H1 (cell line): ENCODE measurements around the gene STK40. TPM values are rescaled to one million over a fixed set of nuclear protein-coding genes. Genes with fewer than 3 reads are reported as not detected.

Experiments
- CTCF ChIA-PET: fragments of 300-600 bp; sonication (Branson Sonifier 250); formaldehyde crosslinking; loops from one replicate; lab custom pipeline; 2021; ENCODE audit not compliant: partially characterized antibody; lab: Charles Lee
- POLR2A ChIA-PET: fragments of 300-600 bp; sonication (Branson Sonifier 250); formaldehyde crosslinking; loops from one replicate; lab custom pipeline; 2021; ENCODE audit warnings: inconsistent platforms; ENCODE audit not compliant: partially characterized antibody; lab: Charles Lee
- DNase-seq, 2 experiments: peaks; one replicate each; pipeline versions ENCODE4 v3.0.0 to v3.0.0-alpha.2; 2010 to 2022; ENCODE audit warnings: low spot score in 2 of 2, low read depth in 1 of 2, mixed read lengths in 1 of 2
- FAIRE-seq: peaks from 2 replicates; lab custom pipeline; 2011; peaks lifted over from hg19 to GRCh38; lab: Jason Lieb, UNC
- H2AFZ ChIP-seq: 2 replicates; pipeline ENCODE4 v1.8.1; 2012; ENCODE audit warnings: low read length, inconsistent platforms
- H2AK5ac ChIP-seq: 2 replicates; pipeline ENCODE4 v1.6.1; 2013; ENCODE audit warnings: low read depth, low read length
- H2BK120ac ChIP-seq: replicated peaks from 2 replicates; pipeline ENCODE3; 2013; ENCODE audit warnings: low read depth, low read length, inconsistent platforms
- H2BK12ac ChIP-seq: 2 replicates; pipeline ENCODE4 v1.6.1; 2013; ENCODE audit warnings: low read depth, low read length
- H2BK15ac ChIP-seq: 2 replicates; pipeline ENCODE4 v1.6.1; 2013; ENCODE audit warnings: low read length
- H2BK20ac ChIP-seq: 2 replicates; pipeline ENCODE4 v1.6.1; 2013; ENCODE audit warnings: low read length
- H2BK5ac ChIP-seq: 2 replicates; pipeline ENCODE4 v1.6.1; 2013; ENCODE audit warnings: low read depth, low read length
- H3K14ac ChIP-seq: 2 replicates; pipeline ENCODE4 v1.6.1; 2013; ENCODE audit warnings: inconsistent platforms; ENCODE audit not compliant: insufficient read length
- H3K18ac ChIP-seq: 2 replicates; pipeline ENCODE4 v1.6.1; 2013; ENCODE audit warnings: low read length; ENCODE audit errors: extremely low read depth
- H3K23ac ChIP-seq: 2 replicates; pipeline ENCODE4 v1.6.1; 2013; ENCODE audit warnings: inconsistent platforms; ENCODE audit not compliant: insufficient read length
- H3K23me2 ChIP-seq: 2 replicates; pipeline ENCODE4 v1.6.1; 2013; ENCODE audit warnings: low read depth, low read length
- H3K27ac ChIP-seq: 2 replicates; pipeline ENCODE4 v1.6.1; 2011; ENCODE audit warnings: low read depth, low read length, inconsistent platforms
- H3K27me3 ChIP-seq, 4 experiments: replicated peaks in 1 of 4; 1 replicate in 1 of 4; 2 replicates in 3 of 4; pipeline versions ENCODE4 v1.6.1 to v1.8.1; 2011 to 2013; ENCODE audit warnings: low read length in 3 of 4, mild to moderate bottlenecking in 3 of 4, inconsistent platforms in 2 of 4, mixed read lengths in 2 of 4, moderate library complexity in 1 of 4; ENCODE audit not compliant: control insufficient read depth in 3 of 4, insufficient read depth in 3 of 4; ENCODE audit errors: extremely low read depth in 1 of 4
- H3K36me3 ChIP-seq, 4 experiments: 2 replicates each; pipeline versions ENCODE4 v1.6.1 to v1.8.1; 2011 to 2013; ENCODE audit warnings: mild to moderate bottlenecking in 4 of 4, low read length in 3 of 4, moderate library complexity in 2 of 4, control low read depth in 1 of 4, inconsistent platforms in 1 of 4; ENCODE audit not compliant: insufficient read depth in 4 of 4, control insufficient read depth in 2 of 4
- H3K4ac ChIP-seq: replicated peaks from 2 replicates; pipeline ENCODE3; 2013; ENCODE audit warnings: low read length, low read depth, mixed read lengths, inconsistent platforms; ENCODE audit not compliant: insufficient read length
- H3K4me1 ChIP-seq, 4 experiments: replicated peaks in 1 of 4; 1 replicate in 1 of 4; 2 replicates in 3 of 4; pipeline versions ENCODE4 v1.6.1 to v1.8.1; 2011 to 2013; ENCODE audit warnings: low read length in 3 of 4, inconsistent platforms in 2 of 4, mixed read lengths in 1 of 4; ENCODE audit not compliant: insufficient read depth in 4 of 4, control insufficient read depth in 3 of 4
- H3K4me2 ChIP-seq, 2 experiments: 2 replicates each; pipeline versions ENCODE4 v1.6.1 to v1.8.1; 2011 to 2013; ENCODE audit warnings: low read depth in 2 of 2, low read length in 2 of 2, control low read depth in 1 of 2, inconsistent platforms in 1 of 2, mild to moderate bottlenecking in 1 of 2; ENCODE audit not compliant: insufficient read depth in 1 of 2
- H3K4me3 ChIP-seq, 4 experiments: fragments of 200-600, 300-600 bp in 1 of 4; sonication (generic), shearing (Covaris generic), sonication (Bioruptor Twin) in 1 of 4; 2 replicates each; pipeline versions ENCODE4 v1.5.1 to v1.8.1; 2011 to 2016; ENCODE audit warnings: low read length in 4 of 4, low read depth in 3 of 4, control low read depth in 2 of 4, inconsistent platforms in 2 of 4, mild to moderate bottlenecking in 2 of 4, mixed read lengths in 1 of 4, moderate library complexity in 1 of 4; ENCODE audit not compliant: insufficient read depth in 2 of 4; ENCODE audit errors: extremely low read depth in 1 of 4
- H3K56ac ChIP-seq: replicated peaks from 2 replicates; pipeline ENCODE3; 2013; ENCODE audit warnings: low read depth, mild to moderate bottlenecking, mixed read lengths, low read length, inconsistent platforms; ENCODE audit not compliant: insufficient read length
- H3K79me1 ChIP-seq: 2 replicates; pipeline ENCODE4 v1.6.1; 2013; ENCODE audit warnings: low read depth, low read length, control low read depth
- H3K79me2 ChIP-seq, 2 experiments: 2 replicates each; pipeline versions ENCODE4 v1.6.1 to v1.8.1; 2012 to 2013; ENCODE audit warnings: low read length in 2 of 2, mild to moderate bottlenecking in 2 of 2, inconsistent platforms in 1 of 2; ENCODE audit not compliant: insufficient read depth in 2 of 2, control insufficient read depth in 1 of 2
- H3K9ac ChIP-seq, 4 experiments: replicated peaks in 1 of 4; 1 replicate in 1 of 4; 2 replicates in 3 of 4; pipeline versions ENCODE4 v1.6.1 to v1.8.1; 2011 to 2013; ENCODE audit warnings: low read depth in 3 of 4, low read length in 3 of 4, control low read depth in 2 of 4, mild to moderate bottlenecking in 2 of 4, moderate library complexity in 2 of 4, inconsistent platforms in 1 of 4; ENCODE audit errors: extremely low read depth in 1 of 4
- H3K9me3 ChIP-seq, 2 experiments: 2 replicates each; pipeline versions ENCODE4 v1.6.1 to v1.8.1; 2012 to 2013; ENCODE audit warnings: mild to moderate bottlenecking in 2 of 2, moderate library complexity in 2 of 2, control low read depth in 1 of 2, inconsistent platforms in 1 of 2, low read depth in 1 of 2, low read length in 1 of 2, mixed read lengths in 1 of 2; ENCODE audit not compliant: insufficient read depth in 2 of 2
- H4K20me1 ChIP-seq, 2 experiments: replicated peaks in 1 of 2; 2 replicates each; pipeline versions ENCODE3 to v1.8.1; 2011 to 2013; ENCODE audit warnings: inconsistent platforms in 2 of 2, low read length in 2 of 2, mild to moderate bottlenecking in 1 of 2; ENCODE audit not compliant: insufficient read depth in 2 of 2, control insufficient read depth in 1 of 2
- H4K5ac ChIP-seq: 2 replicates; pipeline ENCODE4 v1.6.1; 2013; ENCODE audit warnings: low read length, low read depth, mixed read lengths, inconsistent platforms; ENCODE audit not compliant: insufficient read length
- H4K8ac ChIP-seq: 2 replicates; pipeline ENCODE4 v1.8.0; 2013; ENCODE audit warnings: mild to moderate bottlenecking, moderate library complexity, low read length, inconsistent platforms; ENCODE audit not compliant: insufficient read depth; ENCODE audit errors: extremely low read depth
- H4K91ac ChIP-seq: replicated peaks from 2 replicates; pipeline ENCODE3; 2013; ENCODE audit warnings: low read length, mixed read lengths, inconsistent platforms; ENCODE audit not compliant: insufficient read length
- BACH1 ChIP-seq: IDR thresholded peaks from 2 replicates; pipeline ENCODE4 v1.6.1; 2012; ENCODE audit warnings: low read length, improper control_type of control experiment
- BCL11A ChIP-seq, 2 experiments: IDR thresholded peaks; one replicate each; pipeline ENCODE4 v1.6.1; 2011; ENCODE audit warnings: low read depth in 2 of 2, low read length in 2 of 2, mild to moderate bottlenecking in 2 of 2
- CTBP2 ChIP-seq: IDR thresholded peaks from 2 replicates; pipeline ENCODE4 v1.7.0; 2011; ENCODE audit warnings: borderline replicate concordance, mild to moderate bottlenecking, moderate library complexity, mixed read lengths, low read length; ENCODE audit not compliant: insufficient read depth, insufficient read length
- EP300 ChIP-seq, 2 experiments: IDR thresholded peaks; 1 replicate in 1 of 2; 2 replicates in 1 of 2; pipeline ENCODE4 v1.6.1; 2011 to 2012; ENCODE audit warnings: low read depth in 2 of 2, low read length in 2 of 2, mild to moderate bottlenecking in 2 of 2, borderline replicate concordance in 1 of 2, inconsistent platforms in 1 of 2, moderate library complexity in 1 of 2
- EZH2 ChIP-seq: fragments of 200-600 bp; sonication (generic); IDR thresholded peaks from 2 replicates; pipeline ENCODE4 v1.7.1; 2012; ENCODE audit warnings: low read depth, mild to moderate bottlenecking, moderate library complexity, low read length, inconsistent platforms; ENCODE audit not compliant: severe bottlenecking
- GABPA ChIP-seq: IDR thresholded peaks from 2 replicates; pipeline ENCODE4 v1.6.1; 2011; ENCODE audit warnings: mild to moderate bottlenecking, low read length, moderate library complexity, borderline replicate concordance; ENCODE audit not compliant: insufficient read depth
- KDM1A ChIP-seq: fragments of 200-600, 300-600 bp; sonication (generic); IDR thresholded peaks from 2 replicates; pipeline ENCODE4 v1.7.1; 2016; ENCODE audit warnings: mild to moderate bottlenecking, low read length, borderline replicate concordance
- NANOG ChIP-seq: IDR thresholded peaks from 2 replicates; pipeline ENCODE4 v1.6.1; 2011; ENCODE audit warnings: low read length, low read depth, mild to moderate bottlenecking, inconsistent platforms; ENCODE audit not compliant: insufficient read depth, poor library complexity, severe bottlenecking
- RAD21 ChIP-seq, 2 experiments: IDR thresholded peaks in 1 of 2; conservative IDR thresholded peaks in 1 of 2; 2 replicates each; pipeline ENCODE4 v1.6.1; 2011; ENCODE audit warnings: low read depth in 2 of 2, low read length in 2 of 2, improper control_type of control experiment in 1 of 2, inconsistent platforms in 1 of 2, mild to moderate bottlenecking in 1 of 2, moderate library complexity in 1 of 2
- SP2 ChIP-seq: IDR thresholded peaks from 2 replicates; pipeline ENCODE4 v1.6.1; 2012; ENCODE audit warnings: mild to moderate bottlenecking, low read length, inconsistent platforms
- ZNF274 ChIP-seq: IDR thresholded peaks from 2 replicates; pipeline ENCODE4 v1.7.0; 2012; ENCODE audit warnings: low read length, borderline replicate concordance; ENCODE audit errors: extremely low read depth
- WGBS, 2 experiments: shearing (Covaris generic) in 1 of 2; methylation state at CpG; one replicate each; pipeline versions ENCODE4 v1.1.6 to v1.1.7; 2013 to 2015; ENCODE audit warnings: low lambda C conversion rate in 2 of 2, mixed read lengths in 2 of 2, inconsistent platforms in 1 of 2, low coverage in 1 of 2, missing lambda C conversion rate in 1 of 2; ENCODE audit not compliant: insufficient replicate concordance in 2 of 2, insufficient coverage in 1 of 2, insufficient read length in 1 of 2; ENCODE audit errors: extremely low coverage in 1 of 2, missing lambda C conversion rate in 1 of 2; 5-methylcytosine and 5-hydroxymethylcytosine counted together
- polyA plus RNA-seq, 7 experiments: library from polyadenylated mRNA; depleted of rRNA in 3 of 7; stranded (reverse) in 5 of 7; unstranded in 2 of 7; fragments of >200 nt in 5 of 7; fragments of 200-250 nt in 2 of 7; gene quantifications; 1 replicate in 5 of 7; 2 replicates in 1 of 7; 4 replicates in 1 of 7; pipeline versions ENCODE4 v1.2.1 to v1.2.3, GENCODE V29; 2011 to 2013; ENCODE audit warnings: missing spikeins in 2 of 7, mixed read lengths in 2 of 7
- total RNA-seq: library from RNA; stranded (reverse); fragmentation: NEBNext Ultra II Directional; extraction: Animal tissue kit (Norgen Biotek cat#: 25700); gene quantifications from 2 replicates; pipeline ENCODE4 v1.2.1, GENCODE V29; 2021

The STK40 gene
- total and polyA plus RNA-seq, 2 of the 8 experiments (the other 6 are each of a cell fraction or from before 2014, with no cell fraction given): 13.6 to 28.6 TPM

GRCh38 chr1:36359911-36360550, 25.7 kb downstream of the STK40 start:
- Histone ChIP-seq H2BK15ac (no peak overlapping the region), H2BK5ac (no peak overlapping the region), H2BK20ac (no peak overlapping the region), H3K23ac (no peak overlapping the region), H3K79me1 (no peaks in the 10 kb centered on the region; the same call in 1 of the 2 replicates), H3K79me2 (peaks cover 0 to 6% of the 10 kb centered on the region in 2 experiments; a peak in 2 of 4 replicates), H3K56ac (no peak overlapping the region), H3K4me3 (no peak overlapping the region), H2BK120ac (no peak overlapping the region), H2BK12ac (no peak overlapping the region), H3K36me3 (peaks cover 2 to 13% (median 6%) of the 10 kb centered on the region in 4 experiments; a peak in 6 of 8 replicates), H3K9ac (no peak overlapping the region), H3K18ac (no peak overlapping the region), H3K4me1 (no peaks in the 10 kb centered on the region), H2AFZ (no peak overlapping the region), H2AK5ac (no peak overlapping the region), H4K5ac (no peak overlapping the region), H3K9me3 (no peaks in the 10 kb centered on the region), H3K27me3 (no peaks in the 10 kb centered on the region), H4K91ac (no peak overlapping the region), H3K14ac (no peak overlapping the region), H3K4me2 (no peak overlapping the region), H3K27ac (no peak overlapping the region), H3K4ac (no peak overlapping the region), H3K23me2 (no peaks in the 10 kb centered on the region), H4K20me1 (peaks cover 3 to 6% of the 10 kb centered on the region in 2 experiments), H4K8ac (no peak overlapping the region)
- POLR2A ChIA-PET: interaction anchor here (1.1 to 2.9 kb wide), 4 partner anchors 21 to 97 kb away, joined by 3 to 7 read pairs (median 3); no protein-coding TSS in a partner anchor
- CTCF ChIA-PET: interaction anchor here (0.5 to 13.3 kb wide), 10 partner anchors 9 to 335 kb away, joined by 3 to 150 read pairs (median 4); no protein-coding TSS in a partner anchor
- DNase-seq (no peak), FAIRE-seq (no peak)
- 90% methylated on average over 6 of the region's 6 CpGs; no CpG with 5 or more reads in 1 of the 2 experiments for WGBS, 2 experiments
- TF ChIP-seq ZNF274: no peak
- TF ChIP-seq BACH1: no peak
- no peak for TF ChIP-seq CTBP2
- no peak for TF ChIP-seq NANOG
- TF ChIP-seq SP2: no peak
- no peak for TF ChIP-seq EZH2
- no peak for TF ChIP-seq BCL11A (IDR thresholded peaks at IDR 0.05; ENCODE audit: low read depth in 2 of 2, low read length in 2 of 2)
- no peak for TF ChIP-seq KDM1A
- TF ChIP-seq EP300 (IDR thresholded peaks at IDR 0.05; ENCODE audit: borderline replicate concordance in 1 of 2, low read depth in 2 of 2, low read length in 2 of 2): no peak
- TF ChIP-seq GABPA: no peak
- no peak for TF ChIP-seq RAD21 (IDR thresholded peaks at IDR 0.05 in 1 of 2, conservative IDR thresholded peaks at IDR 0.05 in 1 of 2; ENCODE audit: low read depth in 2 of 2, low read length in 2 of 2)
